Activated CD4-positive, alpha-beta T cell treated with anti-CD3 and anti-CD28 coated beads, Interleukin-2, amount 10 ng/mL, durations not matched to agents 7 days and 5 days (primary cell): ENCODE measurements around the gene PLCH1. TPM values are rescaled to one million over a fixed set of nuclear protein-coding genes. Genes with fewer than 3 reads are reported as not detected.

Source experiments
- CTCF ChIA-PET: fragments of 350-600 bp; sonication (Branson Sonifier 250); formaldehyde crosslinking; loops from one replicate; lab custom pipeline; 2021; ENCODE audit warnings: antibody characterized with exemption; lab: Charles Lee
- POLR2A ChIA-PET: fragments of 350-600 bp; sonication (Branson Sonifier 250); formaldehyde crosslinking; loops from one replicate; lab custom pipeline; 2021; ENCODE audit warnings: antibody characterized with exemption; lab: Charles Lee
- DNase-seq: peaks from one replicate; pipeline ENCODE4 v3.0.0-alpha.2; 2020
- H3K27ac Mint-ChIP-seq: one replicate; pipeline ENCODE4 v1.8.0; 2021; ENCODE audit warnings: mild to moderate bottlenecking, moderate library complexity, mixed read lengths
- H3K27me3 Mint-ChIP-seq: one replicate; pipeline ENCODE4 v1.8.0; 2021; ENCODE audit warnings: mixed read lengths
- H3K36me3 Mint-ChIP-seq: one replicate; pipeline ENCODE4 v1.8.0; 2021; ENCODE audit warnings: low read depth, mixed read lengths
- H3K4me1 Mint-ChIP-seq: one replicate; pipeline ENCODE4 v1.8.0; 2021; ENCODE audit warnings: mixed read lengths
- H3K4me3 Mint-ChIP-seq: one replicate; pipeline ENCODE4 v1.8.0; 2021; ENCODE audit warnings: mild to moderate bottlenecking, moderate library complexity, mixed read lengths
- H3K9me3 Mint-ChIP-seq: one replicate; pipeline ENCODE4 v1.8.0; 2021; ENCODE audit warnings: mixed read lengths
- total RNA-seq, 2 experiments: library from RNA; stranded (reverse); gene quantifications; one replicate each; pipeline ENCODE4 v1.2.3, GENCODE V29; 2021

Gene PLCH1
- total RNA-seq, 2 experiments from 2014 or later: 0.37 TPM

GRCh38 chr3:155664925-155665695 is 79.8 kb downstream of the PLCH1 start:
- ChIA-PET POLR2A (no interaction called here), CTCF (no interaction called here)
- Mint-ChIP-seq H3K9me3 (no peaks in the 10 kb centered on the region), H3K36me3 (no peaks in the 10 kb centered on the region), H3K27me3 (peaks cover 4% of the 10 kb centered on the region), H3K4me1 (no peaks in the 10 kb centered on the region), H3K27ac (no peak overlapping the region), H3K4me3 (no peak overlapping the region)
- no peak for DNase-seq

- H3K9me3 Mint-ChIP-seq: no peaks in the 10 kb centered on the region
- no peak overlapping the region for H3K27ac Mint-ChIP-seq
- POLR2A ChIA-PET: no interaction called here
- no peak overlapping the region for H3K4me3 Mint-ChIP-seq
- DNase-seq: no peak
- no peaks in the 10 kb centered on the region for H3K4me1 Mint-ChIP-seq
- CTCF ChIA-PET: no interaction called here
- peaks cover 4% of the 10 kb centered on the region for H3K27me3 Mint-ChIP-seq
- no peaks in the 10 kb centered on the region for H3K36me3 Mint-ChIP-seq
These were observed 81.2 kb downstream of the PLCH1 start for GRCh38 chr3:155663467-155664212.

GRCh38 chr3:155661760-155662159 is 83.1 kb downstream of the PLCH1 start:
- no peaks in the 10 kb centered on the region for H3K27me3 Mint-ChIP-seq
- H3K4me1 Mint-ChIP-seq: no peaks in the 10 kb centered on the region
- no peak overlapping the region for H3K27ac Mint-ChIP-seq
- POLR2A ChIA-PET: no interaction called here
- no peak for DNase-seq
- H3K4me3 Mint-ChIP-seq: no peak overlapping the region
- CTCF ChIA-PET: interaction anchor here (1.5 kb wide), 1 partner anchor 12 kb away, joined by 4 read pairs; no protein-coding TSS in a partner anchor
- no peaks in the 10 kb centered on the region for H3K9me3 Mint-ChIP-seq
- no peaks in the 10 kb centered on the region for H3K36me3 Mint-ChIP-seq

- H3K36me3 Mint-ChIP-seq: no peaks in the 10 kb centered on the region
- no peaks in the 10 kb centered on the region for H3K9me3 Mint-ChIP-seq
- no peaks in the 10 kb centered on the region for H3K4me1 Mint-ChIP-seq
- no peak overlapping the region for H3K27ac Mint-ChIP-seq
- CTCF ChIA-PET: interaction anchor here (1.5 kb wide), 1 partner anchor 13 kb away, joined by 4 read pairs; no protein-coding TSS in a partner anchor
- POLR2A ChIA-PET: no interaction called here
- no peak overlapping the region for H3K4me3 Mint-ChIP-seq
- DNase-seq: no peak
- H3K27me3 Mint-ChIP-seq: no peaks in the 10 kb centered on the region
These were observed 83.8 kb downstream of the PLCH1 start for GRCh38 chr3:155661042-155661441.

- H3K4me3 Mint-ChIP-seq: no peak overlapping the region
- H3K27ac Mint-ChIP-seq: no peak overlapping the region
- ChIA-PET POLR2A (no interaction called here), CTCF (interaction anchor here (0.6 to 0.8 kb wide), 2 partner anchors 52 to 125 kb away, joined by 3 read pairs; no protein-coding TSS in a partner anchor)
- no peak for DNase-seq
- no peaks in the 10 kb centered on the region for H3K4me1 Mint-ChIP-seq
- H3K27me3 Mint-ChIP-seq: no peaks in the 10 kb centered on the region
- H3K36me3 Mint-ChIP-seq: no peaks in the 10 kb centered on the region
- H3K9me3 Mint-ChIP-seq: no peaks in the 10 kb centered on the region
These were observed 86.1 kb downstream of the PLCH1 start for GRCh38 chr3:155658671-155659261.

GRCh38 chr3:155658006-155658405 is 86.9 kb downstream of the PLCH1 start:
- ChIA-PET POLR2A (no interaction called here), CTCF (no interaction called here)
- Mint-ChIP-seq H3K4me1 (no peaks in the 10 kb centered on the region), H3K27me3 (no peaks in the 10 kb centered on the region), H3K9me3 (no peaks in the 10 kb centered on the region), H3K27ac (no peak overlapping the region), H3K36me3 (no peaks in the 10 kb centered on the region), H3K4me3 (no peak overlapping the region)
- DNase-seq: no peak

- H3K36me3 Mint-ChIP-seq: no peaks in the 10 kb centered on the region
- H3K4me3 Mint-ChIP-seq: no peak overlapping the region
- H3K9me3 Mint-ChIP-seq: no peaks in the 10 kb centered on the region
- POLR2A ChIA-PET: no interaction called here
- CTCF ChIA-PET: no interaction called here
- no peak for DNase-seq
- H3K27me3 Mint-ChIP-seq: no peaks in the 10 kb centered on the region
- H3K27ac Mint-ChIP-seq: no peak overlapping the region
- no peaks in the 10 kb centered on the region for H3K4me1 Mint-ChIP-seq
These were observed 87.7 kb downstream of the PLCH1 start for GRCh38 chr3:155657161-155657560.

GRCh38 chr3:155656466-155656865 is 88.4 kb downstream of the PLCH1 start:
- no peaks in the 10 kb centered on the region for H3K36me3 Mint-ChIP-seq
- POLR2A ChIA-PET: no interaction called here
- no peak overlapping the region for H3K27ac Mint-ChIP-seq
- H3K27me3 Mint-ChIP-seq: no peaks in the 10 kb centered on the region
- no peaks in the 10 kb centered on the region for H3K9me3 Mint-ChIP-seq
- no peak overlapping the region for H3K4me3 Mint-ChIP-seq
- DNase-seq: no peak
- CTCF ChIA-PET: no interaction called here
- H3K4me1 Mint-ChIP-seq: no peaks in the 10 kb centered on the region

GRCh38 chr3:155651489-155652218 is 93.2 kb downstream of the PLCH1 start:
- no peaks in the 10 kb centered on the region for H3K9me3 Mint-ChIP-seq
- POLR2A ChIA-PET: no interaction called here
- CTCF ChIA-PET: no interaction called here
- no peaks in the 10 kb centered on the region for H3K4me1 Mint-ChIP-seq
- no peaks in the 10 kb centered on the region for H3K36me3 Mint-ChIP-seq
- H3K27ac Mint-ChIP-seq: no peak overlapping the region
- H3K27me3 Mint-ChIP-seq: no peaks in the 10 kb centered on the region
- DNase-seq: no peak
- no peak overlapping the region for H3K4me3 Mint-ChIP-seq

GRCh38 chr3:155648013-155648591 is 96.8 kb downstream of the PLCH1 start:
- no peaks in the 10 kb centered on the region for H3K4me1 Mint-ChIP-seq
- H3K4me3 Mint-ChIP-seq: no peak overlapping the region
- ChIA-PET CTCF (no interaction called here), POLR2A (no interaction called here)
- no peaks in the 10 kb centered on the region for H3K36me3 Mint-ChIP-seq
- no peak for DNase-seq
- H3K27ac Mint-ChIP-seq: no peak overlapping the region
- no peaks in the 10 kb centered on the region for H3K9me3 Mint-ChIP-seq
- no peaks in the 10 kb centered on the region for H3K27me3 Mint-ChIP-seq

GRCh38 chr3:155647206-155647605 is 97.7 kb downstream of the PLCH1 start:
- POLR2A ChIA-PET: no interaction called here

GRCh38 chr3:155646669-155647068 is 98.2 kb downstream of the PLCH1 start:
- no peak for DNase-seq
- Mint-ChIP-seq H3K4me3 (no peak overlapping the region), H3K36me3 (no peaks in the 10 kb centered on the region), H3K4me1 (no peaks in the 10 kb centered on the region), H3K9me3 (no peaks in the 10 kb centered on the region), H3K27me3 (no peaks in the 10 kb centered on the region), H3K27ac (no peak overlapping the region)
- POLR2A ChIA-PET: no interaction called here
- CTCF ChIA-PET: no interaction called here

More at GRCh38 chr3:155647206-155647605, 97.7 kb downstream of the PLCH1 start:
- no peak for DNase-seq
- no peaks in the 10 kb centered on the region for H3K9me3 Mint-ChIP-seq
- no peaks in the 10 kb centered on the region for H3K4me1 Mint-ChIP-seq
- H3K36me3 Mint-ChIP-seq: no peaks in the 10 kb centered on the region
- CTCF ChIA-PET: no interaction called here
- H3K27ac Mint-ChIP-seq: no peak overlapping the region
- H3K4me3 Mint-ChIP-seq: no peak overlapping the region
- H3K27me3 Mint-ChIP-seq: no peaks in the 10 kb centered on the region
